Measurements from ENCODE around the gene SLC25A13. TPM values are rescaled to one million over a fixed set of nuclear protein-coding genes. Genes with fewer than 3 reads are reported as not detected.

The SLC25A13 gene
- total and polyA plus RNA-seq, 2 of the 4 experiments (the other 2 are of a cell fraction) = 7.4 to 11.7 TPM

GRCh38 chr7:96328016-96328415 is 6.1 kb upstream of the SLC25A13 start:
- H3K4me3 ChIP-seq (ENCODE audit: insufficient read depth, low read depth, low read length) = no peak overlapping the region
- H3K4me2 ChIP-seq (ENCODE audit: low read depth, low read length) = no peak overlapping the region
- H4K5ac ChIP-seq (ENCODE audit: low read depth, low read length) = no peak overlapping the region
- H3K9me3 ChIP-seq (ENCODE audit: control insufficient read depth, insufficient read depth, low read length) = no peaks in the 10 kb centered on the region
- no peak overlapping the region for H3K23ac ChIP-seq (ENCODE audit: low read depth, low read length)
- H2BK15ac ChIP-seq (ENCODE audit: low read depth, low read length) = no peak overlapping the region
- H2AK5ac ChIP-seq (ENCODE audit: low read depth, low read length) = no peak overlapping the region
- H3K27ac ChIP-seq (ENCODE audit: insufficient read depth, low read length) = no peak overlapping the region
- dilution Hi-C loops (cut with HindIII; ENCODE audit: low sequenced_read_pairs, unreplicated experiment) (no loop called here), intact Hi-C loops (cut with micrococcal nuclease) (loop anchor here (2.0 kb wide), 1 partner anchor 699 kb away; no protein-coding TSS in a partner anchor), in situ Hi-C loops (cut with MboI; ENCODE audit: low sequenced_read_pairs) (no loop called here)
- no peak overlapping the region for H3K18ac ChIP-seq (ENCODE audit: low read depth, low read length)
- H3K4ac ChIP-seq (ENCODE audit: low read depth, low read length) = no peak overlapping the region
- no peak overlapping the region for H2BK120ac ChIP-seq (ENCODE audit: low read depth, low read length)
- no peaks in the 10 kb centered on the region for H3K36me3 ChIP-seq (ENCODE audit: control insufficient read depth, insufficient read depth, low read length)
- no peaks in the 10 kb centered on the region for H3K79me1 ChIP-seq (ENCODE audit: low read depth in 1 of 2, low read length in 2 of 2)
- no peak for TF ChIP-seq CEBPB (IDR thresholded peaks at IDR 0.05; ENCODE audit: low read depth, low read length)
- TF ChIP-seq ELK1 (IDR thresholded peaks at IDR 0.05; ENCODE audit: borderline replicate concordance, low read depth, low read length) = no peak
- TF ChIP-seq RFX5 (IDR thresholded peaks at IDR 0.05; ENCODE audit: low read depth, low read length) = no peak
- TF ChIP-seq RCOR1 (IDR thresholded peaks at IDR 0.05; ENCODE audit: insufficient replicate concordance, low read length) = no peak
- TF ChIP-seq MAFK (IDR thresholded peaks at IDR 0.05; ENCODE audit: low read depth, low read length) = no peak
- no peak for TF ChIP-seq SMC3 (IDR thresholded peaks at IDR 0.05; ENCODE audit: low read depth, low read length)
- no peak for TF ChIP-seq POLR2A (IDR thresholded peaks at IDR 0.05; ENCODE audit: low read depth, low read length)
- no peak for TF ChIP-seq MXI1 (IDR thresholded peaks at IDR 0.05; ENCODE audit: borderline replicate concordance, low read depth, low read length)
- TF ChIP-seq BHLHE40 (IDR thresholded peaks at IDR 0.05; ENCODE audit: low read depth, low read length) = no peak
- TF ChIP-seq FOS (IDR thresholded peaks at IDR 0.05; ENCODE audit: low read depth, low read length) = no peak
- TF ChIP-seq RAD21 (IDR thresholded peaks at IDR 0.05; ENCODE audit: low read length) = no peak
- TF ChIP-seq NFE2L2 (IDR thresholded peaks at IDR 0.05; ENCODE audit: low read depth, low read length) = no peak
- TF ChIP-seq USF2 (IDR thresholded peaks at IDR 0.05; ENCODE audit: low read depth, low read length) = no peak
- TF ChIP-seq CHD1 (IDR thresholded peaks at IDR 0.05; ENCODE audit: low read depth, low read length) = no peak
- TF ChIP-seq CTCF (conservative IDR thresholded peaks at IDR 0.05; ENCODE audit: low read depth, low read length) = no peak
- H3K14ac ChIP-seq (replicated peaks; ENCODE audit: low read depth, low read length) = no peak overlapping the region
- no TSS peak for BruUV-seq (replicated peaks)
- no peaks in the 10 kb centered on the region for H3K9me1 ChIP-seq (ENCODE audit: insufficient read depth, low read length)
- DNase-seq (no peak), ATAC-seq (ENCODE audit: low read depth) (no peak)
- no peak overlapping the region for H4K8ac ChIP-seq (ENCODE audit: low read depth in 2 of 2, low read length in 2 of 2)
- H3K4me1 ChIP-seq (ENCODE audit: control insufficient read depth, insufficient read depth, low read length) = no peaks in the 10 kb centered on the region
- no CpG with 5 or more reads among the region's 1 CpG for WGBS, 2 experiments (ENCODE audit: extremely low coverage in 2 of 2, insufficient read length in 1 of 2)
- no peak overlapping the region for H2AFZ ChIP-seq (replicated peaks; ENCODE audit: low read length, poor library complexity)
- no peak overlapping the region for H3K56ac ChIP-seq (ENCODE audit: extremely low read depth, insufficient read depth, low read length)
- no peak overlapping the region for H2BK5ac ChIP-seq (ENCODE audit: low read depth, low read length, poor library complexity, severe bottlenecking)
- no peak overlapping the region for H2BK20ac ChIP-seq (ENCODE audit: low read depth, low read length)
- ChIA-PET POLR2A (ENCODE audit: unreplicated experiment) (no interaction called here), CTCF (no interaction called here)
- no peak overlapping the region for H3K9ac ChIP-seq (ENCODE audit: low read depth, low read length)
- H4K91ac ChIP-seq (ENCODE audit: insufficient read depth, low read depth, low read length) = no peak overlapping the region
- H4K20me1 ChIP-seq (ENCODE audit: insufficient read depth, low read length) = no peaks in the 10 kb centered on the region
- H2AK9ac ChIP-seq (replicated peaks; ENCODE audit: low read depth, low read length, poor library complexity) = no peak overlapping the region
- peaks cover 3% of the 10 kb centered on the region for H3K27me3 ChIP-seq (ENCODE audit: control insufficient read depth, insufficient read depth, low read length)

Measured in IMR-90 (cell line).